ENCODE data around the gene TCEA2.
A peak's percentile ranks its signal among the peaks of the same experiment; 100 is the strongest.

The TCEA2 gene

DNA sequence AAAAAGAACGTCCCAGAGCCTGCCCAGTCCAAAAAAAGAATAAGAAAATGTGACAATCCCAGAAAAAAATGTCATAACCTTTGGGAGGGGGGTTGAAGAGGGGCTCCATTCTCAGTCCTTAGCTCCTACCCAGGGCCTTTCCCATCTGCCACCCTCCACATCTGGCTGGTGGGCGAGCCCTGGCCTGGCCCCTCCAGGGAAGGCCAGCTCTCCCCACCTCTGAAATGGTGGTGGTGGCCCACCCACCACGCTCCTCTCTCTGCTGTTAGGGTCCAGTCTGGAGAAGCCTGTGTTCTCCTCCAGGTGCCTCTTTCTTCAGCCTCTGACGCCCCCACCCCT lies 15.9 kb downstream of the TCEA2 start:
- no peak for DNase-seq (ENCODE audit: low spot score)
- TF ChIP-seq CTCF (IDR thresholded peaks at IDR 0.05; ENCODE audit: borderline replicate concordance, control extremely low read depth, extremely low read depth, insufficient read depth, missing control alignments) = no peak
- in situ Hi-C loops (cut with MboI; ENCODE audit: low sequenced_read_pairs, unreplicated experiment) = no loop called here

- peak; percentile 94 for DNase-seq (ENCODE audit: low spot score)
- TF ChIP-seq CTCF (IDR thresholded peaks at IDR 0.05; ENCODE audit: borderline replicate concordance, control extremely low read depth, extremely low read depth, insufficient read depth, missing control alignments) = no peak
- in situ Hi-C loops (cut with MboI; ENCODE audit: low sequenced_read_pairs, unreplicated experiment) = no loop called here
Observed at GRCh38 chr20:64079273-64080012, 16.4 kb downstream of the TCEA2 start, which contains the start of gene RGS19. RGS19 (minus strand) TSS chr20:64079518; CDS start chr20:64076886, 2,632 bp downstream.

DNA sequence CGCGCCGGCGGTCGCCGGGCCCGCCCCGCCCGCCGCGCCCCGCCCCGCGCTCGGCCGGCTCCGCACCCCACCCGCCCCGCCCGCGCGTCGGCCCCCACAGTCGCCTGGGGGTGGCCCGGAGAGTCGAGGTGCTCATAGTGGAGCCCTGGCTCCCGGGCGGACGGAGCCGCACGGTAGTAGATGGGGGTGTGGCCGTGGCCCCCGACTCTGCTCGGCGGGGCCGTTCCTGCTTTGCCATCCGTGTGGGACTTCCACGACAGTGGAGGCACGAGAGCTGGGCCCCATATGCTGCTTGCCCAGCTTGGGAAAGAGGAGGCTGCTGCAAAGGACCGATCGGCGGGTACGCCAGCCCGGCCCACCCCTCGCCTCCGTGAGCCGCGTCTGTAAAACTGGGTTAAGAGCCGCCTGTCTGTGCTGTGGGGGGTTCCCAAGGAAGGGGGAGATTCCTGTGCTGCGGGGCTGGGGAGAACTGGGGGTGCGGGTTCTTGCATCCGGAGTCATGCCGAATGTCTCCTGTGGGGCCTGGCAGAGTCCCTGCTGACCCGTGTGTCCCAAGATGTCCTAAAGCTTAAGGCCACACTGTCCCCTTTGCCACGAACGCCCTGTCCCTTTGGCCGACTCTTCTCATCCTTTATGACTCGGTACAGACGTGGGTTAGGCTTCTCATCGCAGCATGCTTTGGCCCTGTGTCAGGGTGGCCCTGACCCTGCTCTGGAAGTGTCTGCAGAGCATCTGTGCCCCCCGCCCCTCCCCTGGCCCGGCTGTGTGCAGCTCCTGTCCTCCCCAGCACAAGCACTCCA lies 17.2 kb downstream of the TCEA2 start, which contains the start of gene OPRL1:
Gene OPRL1, plus strand, starts transcription at position 70 of the 800 bp plus-strand sequence. CDS start 12,639 bp downstream, outside the sequence.
- no peak for TF ChIP-seq CTCF (IDR thresholded peaks at IDR 0.05; ENCODE audit: borderline replicate concordance, control extremely low read depth, extremely low read depth, insufficient read depth, missing control alignments)
- in situ Hi-C loops (cut with MboI; ENCODE audit: low sequenced_read_pairs, unreplicated experiment) = no loop called here
- no peak for DNase-seq (ENCODE audit: low spot score)

DNA sequence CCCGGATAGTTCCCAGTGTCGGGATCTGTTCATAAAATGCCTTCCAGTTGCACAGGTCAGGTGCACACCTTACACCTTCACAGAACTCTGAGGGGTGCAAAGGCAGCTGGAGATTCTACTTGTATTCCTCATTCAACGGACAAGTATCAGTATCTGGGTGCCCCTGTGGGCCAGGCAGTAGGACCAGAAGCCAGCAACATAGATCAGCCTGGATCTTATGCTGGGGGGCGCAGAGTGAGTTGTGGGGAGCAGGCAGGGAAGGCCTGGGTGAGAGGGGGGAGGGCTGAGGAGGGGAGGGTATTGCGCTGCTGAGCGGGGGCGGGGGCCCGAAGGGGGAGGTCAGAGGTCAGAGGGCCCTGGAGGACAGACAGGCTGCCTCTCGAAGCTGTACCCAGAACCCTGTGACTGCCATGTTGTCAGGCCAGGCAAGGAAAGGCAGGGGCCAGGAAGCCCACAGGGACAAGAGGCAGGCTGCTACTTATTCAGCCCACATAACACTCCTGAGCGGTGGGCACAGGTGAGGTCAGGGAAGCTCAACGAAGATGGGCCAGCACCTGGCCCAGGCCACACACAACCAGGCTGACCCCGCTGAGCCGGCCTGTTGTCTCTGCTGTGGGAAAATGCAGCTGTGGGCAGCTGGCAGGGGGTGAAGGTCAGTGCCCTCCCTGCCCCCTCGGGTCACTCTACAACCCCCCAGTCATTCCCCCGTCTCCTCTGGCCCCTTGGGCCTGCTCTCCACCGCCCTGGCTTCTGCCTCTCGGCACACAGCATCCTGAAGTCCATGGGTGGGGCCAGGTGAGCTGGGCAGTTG lies 18.0 kb downstream of the TCEA2 start:
- in situ Hi-C loops (cut with MboI; ENCODE audit: low sequenced_read_pairs, unreplicated experiment) = no loop called here
- no peak for TF ChIP-seq CTCF (IDR thresholded peaks at IDR 0.05; ENCODE audit: borderline replicate concordance, control extremely low read depth, extremely low read depth, insufficient read depth, missing control alignments)
- no peak for DNase-seq (ENCODE audit: low spot score)

- in situ Hi-C loops (cut with MboI; ENCODE audit: low sequenced_read_pairs, unreplicated experiment) = no loop called here
- no peak for TF ChIP-seq CTCF (IDR thresholded peaks at IDR 0.05; ENCODE audit: borderline replicate concordance, control extremely low read depth, extremely low read depth, insufficient read depth, missing control alignments)
- DNase-seq (ENCODE audit: low spot score) = no peak
Observed at GRCh38 chr20:64081624-64081964, 18.6 kb downstream of the TCEA2 start.

GRCh38 chr20:64082126-64082731 lies 19.2 kb downstream of the TCEA2 start:
- no peak for DNase-seq (ENCODE audit: low spot score)
- no peak for TF ChIP-seq CTCF (IDR thresholded peaks at IDR 0.05; ENCODE audit: borderline replicate concordance, control extremely low read depth, extremely low read depth, insufficient read depth, missing control alignments)

More at GRCh38 chr20:64082126-64082731, 19.2 kb downstream of the TCEA2 start:
- in situ Hi-C loops (cut with MboI; ENCODE audit: low sequenced_read_pairs, unreplicated experiment) = no loop called here

Data from GM13976 (cell line).